Ramos (cell line): ENCODE data around the gene GFOD1.
"Not testable (repeated sequence)": the region's sequence is repeated elsewhere in the genome, so short reads cannot be mapped to it uniquely, and the experiment has no call there.

ENCODE experiments used
- in situ Hi-C: fragments of 300-500 bp; cut with MboI; formaldehyde crosslinking; loops from one replicate; pipeline ENCODE4 v1.14.3; 2022; ENCODE audit warnings: low sequenced_read_pairs; ENCODE audit not compliant: unreplicated experiment

Gene GFOD1

DNA sequence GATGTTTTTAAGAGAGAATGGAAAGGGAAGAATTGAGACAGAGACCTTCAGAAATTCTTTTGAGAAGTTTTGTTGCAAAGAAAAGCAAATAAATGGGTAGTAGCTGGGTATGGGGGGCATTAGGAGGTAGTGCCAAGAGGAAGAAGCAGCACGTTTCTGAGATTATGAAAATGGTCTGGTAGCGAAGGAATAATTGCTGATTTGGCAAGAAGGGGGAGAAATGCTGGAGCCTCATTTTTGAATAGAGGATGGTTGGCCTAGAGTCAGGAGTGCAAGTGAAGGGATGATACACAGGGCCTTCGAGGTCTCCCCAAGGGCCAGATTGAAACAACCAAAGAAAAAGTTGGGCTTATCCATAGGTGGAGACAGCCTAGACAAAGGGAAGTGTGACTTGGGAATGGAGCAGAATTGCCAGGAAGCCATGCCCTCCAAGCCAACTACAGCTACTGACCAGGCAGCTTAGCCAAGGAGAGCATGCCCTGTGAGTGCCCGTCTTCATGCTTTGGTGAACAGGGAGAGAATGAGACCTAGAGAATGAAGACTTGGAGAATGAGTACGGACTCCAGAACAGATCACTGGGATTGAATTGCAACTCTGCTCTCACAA, 144.9 kb downstream of the GFOD1 start:
- in situ Hi-C loops = no loop called here

DNA sequence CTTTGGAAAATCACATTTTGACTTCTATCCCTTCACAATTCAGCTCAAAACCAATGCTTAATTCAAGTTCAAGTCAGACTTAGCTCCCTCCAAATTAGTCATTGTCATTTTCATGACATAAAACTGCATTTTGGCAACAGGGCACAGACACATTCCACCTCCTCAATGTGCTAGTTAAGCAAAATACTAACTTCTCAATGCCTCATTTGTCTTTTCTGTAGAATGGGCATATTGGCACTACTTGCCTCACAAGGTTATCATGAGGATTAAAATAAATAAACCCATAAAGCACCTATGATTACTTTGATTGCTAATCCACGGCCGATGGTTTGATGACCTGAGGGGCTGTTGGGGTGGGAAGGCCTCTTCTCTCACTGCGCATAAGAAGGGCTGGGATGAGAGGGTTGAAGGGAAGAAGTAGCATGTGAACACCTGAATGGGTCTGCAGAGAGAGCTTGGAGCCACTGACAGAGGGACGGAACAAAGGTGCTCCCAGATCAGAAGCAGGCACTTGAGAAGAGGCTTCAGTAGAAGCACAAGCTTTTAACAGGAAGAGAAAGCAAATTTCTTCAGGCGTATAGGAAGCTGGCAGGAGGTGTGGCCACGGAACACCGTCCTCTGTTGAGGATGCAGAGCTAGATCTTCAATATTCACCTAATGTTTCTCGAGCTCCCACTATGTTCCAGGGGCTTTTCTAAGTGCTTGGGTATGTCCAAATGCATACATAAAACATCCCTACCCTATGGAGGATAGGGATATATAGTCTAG, 147.4 kb downstream of the GFOD1 start:
- in situ Hi-C loops = loop anchor here (5.0 to 10.0 kb wide), 2 partner anchors 192 to 435 kb away; no protein-coding TSS in a partner anchor

DNA sequence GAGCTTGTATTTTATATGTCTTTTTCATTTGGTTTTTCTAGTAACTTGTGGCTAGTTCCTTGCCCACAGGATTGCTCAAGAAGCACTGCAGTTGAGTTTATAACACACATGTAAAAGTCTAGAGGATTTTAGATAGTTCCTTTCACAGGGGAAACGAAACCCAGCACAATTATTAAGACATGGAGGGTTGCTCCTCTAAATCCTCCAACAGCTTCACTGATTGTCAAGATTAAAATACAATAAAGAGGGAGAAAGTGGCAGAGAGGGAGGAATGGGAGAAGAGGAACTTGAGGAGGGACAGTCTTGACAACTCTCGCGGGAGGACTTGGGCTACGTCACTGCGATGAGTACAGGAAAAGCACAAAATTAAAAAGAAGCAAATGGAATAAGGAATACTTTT, 149.4 kb downstream of the GFOD1 start:
- in situ Hi-C loops = loop anchor here (5.0 to 10.0 kb wide), 2 partner anchors 194 to 433 kb away; no protein-coding TSS in a partner anchor

DNA sequence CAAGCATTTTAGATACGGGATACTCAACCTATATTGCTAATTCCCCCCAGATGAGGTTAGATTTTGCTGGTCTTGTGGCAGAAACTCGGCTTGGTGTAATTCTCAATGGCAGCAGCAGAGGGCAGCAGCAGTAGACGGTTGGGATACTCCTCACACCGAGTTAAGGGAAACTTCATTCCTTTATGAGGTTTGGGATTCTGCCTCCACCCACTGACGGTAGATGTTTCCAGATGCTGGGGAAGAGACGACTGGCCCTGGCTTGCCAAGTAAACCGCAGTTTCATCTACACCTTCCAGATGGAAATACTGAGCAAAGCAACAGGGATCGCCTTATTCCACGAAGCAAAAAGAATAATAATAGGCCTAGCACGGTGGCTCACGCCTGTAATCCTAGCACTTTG, 150.8 kb downstream of the GFOD1 start:
- in situ Hi-C loops = loop anchor here (5.0 to 10.0 kb wide), 2 partner anchors 196 to 432 kb away; no protein-coding TSS in a partner anchor

DNA sequence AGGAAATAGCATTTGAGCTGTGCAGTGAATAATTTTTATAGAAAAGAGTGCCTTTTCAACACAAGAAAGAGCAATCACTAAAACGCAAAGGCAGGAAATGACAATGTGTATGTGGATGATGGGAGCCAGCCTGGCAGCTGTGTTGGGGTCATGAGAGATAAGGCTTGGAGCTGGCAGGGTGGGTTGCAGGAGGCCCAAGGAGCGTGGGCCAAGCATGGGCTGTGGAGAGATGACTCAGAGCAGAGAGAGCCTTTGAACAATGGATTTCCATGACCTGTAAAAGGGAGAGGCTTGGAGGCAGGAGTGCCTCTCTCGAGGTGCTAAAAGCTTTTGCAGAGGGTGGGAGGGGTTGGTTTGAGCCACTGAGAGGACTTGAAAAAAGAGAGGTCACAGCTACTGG, 152.4 kb downstream of the GFOD1 start:
- in situ Hi-C loops = loop anchor here (5.0 to 10.0 kb wide), 3 partner anchors 138 to 430 kb away; no protein-coding TSS in a partner anchor

DNA sequence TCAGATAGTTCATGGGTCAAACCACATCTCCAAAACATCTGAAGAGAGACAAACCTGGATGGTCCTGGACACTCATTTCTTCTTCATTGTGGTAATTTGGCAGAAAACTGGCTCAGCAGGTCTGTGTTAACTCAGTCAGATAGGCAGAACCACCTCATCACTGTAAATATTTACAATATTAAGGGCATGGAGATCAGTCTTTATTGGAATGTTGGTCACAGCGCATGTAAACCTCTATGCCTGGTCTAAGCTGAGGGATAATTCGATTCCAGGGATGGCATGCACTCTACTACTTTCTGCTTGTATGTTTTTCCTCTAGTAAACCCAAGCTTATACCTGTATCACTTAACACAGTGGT, 155.1 kb downstream of the GFOD1 start:
- in situ Hi-C loops = loop anchor here (5.0 to 10.0 kb wide), 2 partner anchors 135 to 428 kb away; no protein-coding TSS in a partner anchor

DNA sequence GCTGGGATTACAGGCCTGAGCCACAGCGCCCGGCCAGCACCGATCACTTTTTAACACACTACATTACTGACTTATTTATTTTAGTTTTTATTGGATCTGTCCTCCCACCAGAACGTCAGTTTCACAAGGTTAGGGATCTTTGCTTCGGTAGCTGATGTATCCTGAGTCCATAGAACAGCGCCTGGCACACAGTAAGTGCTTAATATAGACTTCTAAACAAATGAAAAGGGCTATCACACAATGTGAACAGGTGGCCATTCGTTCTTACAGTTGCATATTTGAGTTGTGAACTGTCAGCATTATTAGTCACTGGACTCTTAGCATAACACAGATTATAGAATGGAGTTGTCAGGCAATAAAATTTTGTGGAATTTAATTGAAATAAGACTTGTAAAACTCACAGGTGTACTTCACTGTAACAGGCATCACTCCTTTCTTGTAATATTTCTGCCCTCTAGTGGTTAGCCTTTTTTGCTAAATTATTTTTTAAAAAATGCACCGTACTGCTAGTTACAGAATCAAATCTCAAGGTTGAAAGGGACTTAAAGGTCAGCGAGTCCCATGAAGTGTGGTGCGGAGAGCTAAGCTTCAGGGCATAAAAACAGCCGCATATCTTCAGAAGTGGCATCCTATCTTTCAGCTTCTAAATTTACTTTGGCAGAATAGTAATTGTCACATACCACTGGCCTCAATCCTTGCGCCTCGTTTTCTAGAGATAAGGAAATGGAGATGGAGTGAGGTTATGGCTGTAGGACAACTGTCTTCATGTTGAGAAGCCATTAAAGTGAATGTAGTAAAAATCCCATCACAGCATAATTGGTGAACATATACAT, 155.7 kb downstream of the GFOD1 start:
- in situ Hi-C loops = loop anchor here (5.0 to 10.0 kb wide), 2 partner anchors 134 to 427 kb away; no protein-coding TSS in a partner anchor

DNA sequence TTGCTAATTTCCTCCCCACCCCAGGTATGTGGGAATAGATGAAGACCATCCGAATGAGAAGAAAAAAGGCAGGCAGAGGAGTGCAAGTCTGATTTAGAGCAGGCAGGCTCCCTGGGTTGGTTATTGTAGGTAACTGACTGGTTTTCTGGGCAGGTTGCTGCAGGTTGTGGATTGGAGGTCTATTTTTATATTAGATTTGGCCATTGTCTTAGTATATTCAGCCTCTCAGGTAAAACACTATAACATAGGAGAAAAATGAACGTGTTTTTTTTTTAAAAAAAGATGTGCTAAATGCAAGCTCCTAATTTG, 158.6 kb downstream of the GFOD1 start:
- in situ Hi-C loops = no loop called here

DNA sequence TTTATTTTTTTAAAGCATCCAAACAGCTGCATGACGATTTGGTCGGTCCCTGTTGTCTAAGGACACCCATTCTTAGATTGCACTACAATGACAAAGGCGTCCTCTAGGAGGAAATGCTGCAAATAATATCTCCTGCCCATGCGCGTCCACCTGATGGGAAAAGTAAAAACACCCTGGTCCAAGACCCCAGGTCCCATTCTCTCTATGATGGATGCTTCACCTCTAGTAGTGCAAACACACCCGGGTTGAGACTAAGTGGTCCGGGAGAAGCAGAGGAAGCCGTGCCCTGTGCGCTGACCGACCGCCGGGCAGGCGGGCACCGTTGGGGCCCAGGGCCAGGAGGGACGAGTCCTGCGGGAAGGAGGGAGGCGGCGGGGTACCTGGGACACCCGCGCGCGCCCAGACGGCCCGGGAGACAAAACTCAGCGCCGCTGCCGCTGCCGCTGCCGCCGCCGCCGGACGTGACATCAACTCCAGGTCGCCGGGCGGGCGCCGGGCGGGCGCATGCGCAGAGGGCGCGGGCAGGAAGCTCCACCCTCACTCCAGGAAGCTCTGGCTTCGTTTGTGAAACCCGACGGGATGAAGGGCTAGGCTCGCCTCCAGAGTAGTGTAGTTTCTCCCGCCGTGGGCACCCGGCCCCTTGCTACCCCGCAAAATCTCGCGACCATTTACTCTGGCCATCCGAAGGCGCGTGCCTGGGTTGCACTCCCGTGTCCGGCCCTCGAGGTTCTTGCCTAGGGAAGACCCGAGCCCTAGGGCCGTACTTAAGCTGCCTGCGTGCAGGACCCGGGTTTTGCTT, 159.1 kb downstream of the GFOD1 start, which contains the start of gene TBC1D7:
TBC1D7 (minus strand) TSS at position 462 of the 799 bp plus-strand sequence. CDS start 1,639 bp downstream, outside the sequence.
- in situ Hi-C loops = no loop called here

DNA sequence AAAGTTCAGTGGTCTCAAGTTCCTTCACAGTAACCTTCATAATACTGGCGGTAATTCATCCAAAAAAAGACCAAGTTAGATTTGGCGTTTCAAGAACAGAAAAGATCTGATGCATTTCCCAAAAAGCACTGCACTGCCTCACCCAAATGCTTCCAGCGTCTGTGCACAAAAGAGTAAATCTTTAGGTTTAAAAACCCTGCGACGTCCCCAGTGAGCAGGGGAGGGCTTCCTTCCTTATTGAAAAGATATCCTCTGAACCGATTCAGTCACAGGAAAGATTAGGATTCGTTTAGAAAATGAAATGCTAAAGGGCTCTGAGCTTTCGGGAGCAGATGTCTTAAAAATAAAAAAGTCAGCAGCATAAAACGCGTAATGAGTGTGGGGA, 159.7 kb downstream of the GFOD1 start:
- in situ Hi-C loops = no loop called here

DNA sequence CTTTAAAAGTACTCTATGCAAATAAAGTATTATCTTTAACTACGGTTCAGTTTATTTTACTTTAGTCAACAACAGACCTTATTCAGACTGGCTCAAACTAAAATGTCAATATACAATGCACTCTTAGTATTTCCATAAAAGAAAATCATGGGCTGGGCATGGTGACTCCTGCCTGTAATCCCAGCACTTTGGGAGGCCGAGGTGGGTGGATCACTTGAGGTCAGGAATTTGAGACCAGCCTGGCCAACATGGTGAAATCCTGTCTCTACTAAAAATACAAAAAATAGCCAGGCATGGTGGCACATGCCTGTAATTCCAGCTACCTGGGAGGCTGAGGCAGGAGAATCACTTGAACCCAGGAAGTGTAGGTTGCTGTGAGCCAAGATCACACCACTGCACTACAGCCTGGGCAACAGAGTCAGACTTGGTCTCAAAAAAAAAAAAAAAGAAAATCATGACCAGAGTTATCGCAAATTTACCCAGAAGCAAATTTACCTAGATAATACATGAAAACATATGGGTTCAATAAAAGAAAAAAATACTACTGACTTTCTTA, 161.3 kb downstream of the GFOD1 start:
- in situ Hi-C loops = not testable (repeated sequence)

DNA sequence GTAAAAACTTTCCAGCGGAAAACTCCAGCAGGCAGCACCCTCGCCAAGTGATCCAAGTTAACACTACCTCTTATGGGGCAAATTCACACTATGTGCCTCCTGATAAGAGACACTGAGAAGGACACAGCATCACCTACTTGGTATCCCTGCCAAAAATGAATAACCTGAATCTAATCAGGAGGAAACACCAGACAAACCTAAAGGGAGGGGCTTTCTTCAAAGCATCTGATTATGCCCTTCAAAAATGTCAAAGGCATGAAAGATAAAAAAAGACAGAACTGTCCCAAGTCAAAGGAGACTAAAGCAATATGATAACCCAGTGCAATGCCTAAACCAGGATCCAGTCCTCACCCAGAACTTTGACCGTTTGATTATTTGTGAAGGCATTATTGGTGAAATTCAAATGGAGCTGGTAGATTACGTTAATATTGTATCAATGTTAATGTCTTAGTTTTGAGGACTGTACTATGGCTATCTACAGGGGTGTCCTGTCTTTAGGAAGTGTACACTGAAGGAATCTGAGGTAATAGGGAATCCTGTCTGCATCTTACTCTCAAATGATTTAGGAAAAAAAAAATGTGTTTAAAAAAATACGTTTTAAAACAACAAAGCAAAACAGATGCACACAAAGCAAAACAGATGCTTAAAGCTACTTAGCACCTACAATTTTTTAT, 167.4 kb downstream of the GFOD1 start:
- in situ Hi-C loops = no loop called here

DNA sequence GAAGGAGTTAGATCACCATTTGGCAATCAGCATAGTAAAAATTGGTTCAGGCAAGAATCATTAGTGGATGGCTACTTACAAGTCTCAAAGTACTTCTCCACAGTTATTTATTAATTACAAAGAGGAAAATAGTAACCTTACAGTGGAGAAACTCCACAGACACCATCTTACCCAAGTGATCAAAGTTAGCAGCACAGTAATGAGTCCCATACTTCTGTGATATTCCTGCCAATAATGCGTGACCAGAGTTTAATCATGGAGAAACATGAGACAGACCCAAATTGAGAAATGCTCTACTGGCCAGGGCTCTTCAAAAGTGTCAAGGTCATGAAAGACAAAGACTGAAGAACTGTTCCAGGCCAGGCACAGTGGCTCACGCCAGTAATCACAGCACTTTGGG, 168.6 kb downstream of the GFOD1 start:
- in situ Hi-C loops = no loop called here

DNA sequence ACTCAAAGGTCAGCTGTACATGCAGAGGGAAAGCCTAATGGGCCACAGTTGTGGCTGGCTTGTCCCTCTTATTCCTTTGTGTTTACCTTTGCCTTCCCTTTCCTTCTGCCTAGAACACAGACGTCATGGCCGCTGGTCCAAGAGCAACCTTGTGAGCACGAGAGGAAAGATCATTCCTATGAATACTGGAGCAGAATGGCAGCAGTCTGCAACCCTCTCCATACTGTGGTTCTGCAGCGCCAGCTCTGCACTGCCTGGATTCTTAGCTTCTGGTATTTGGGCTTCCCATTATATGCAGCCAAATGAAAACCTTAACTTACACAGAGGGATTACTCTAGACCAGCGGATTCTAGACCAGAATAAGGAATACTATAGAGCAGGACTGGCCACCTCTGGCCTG, 171.5 kb downstream of the GFOD1 start:
- in situ Hi-C loops = no loop called here

DNA sequence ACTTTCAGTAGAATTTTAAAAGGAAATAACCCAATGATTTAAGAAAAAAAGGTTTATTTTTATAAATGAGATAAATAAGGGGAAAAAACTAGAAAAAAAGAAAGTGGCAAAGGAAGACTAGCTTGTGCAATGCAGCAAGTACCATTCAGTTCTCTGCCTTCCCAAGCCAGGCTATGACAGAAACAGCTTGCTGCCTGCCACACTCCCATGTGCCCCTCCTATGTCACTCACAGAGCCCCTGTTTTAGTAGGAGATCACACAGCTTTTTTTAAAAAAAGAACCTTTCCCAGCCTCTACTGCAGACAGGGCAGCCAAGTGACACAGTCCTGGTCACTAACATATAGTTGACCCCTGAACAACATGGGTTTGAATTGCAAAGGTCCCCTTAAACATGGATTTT, 172.6 kb downstream of the GFOD1 start:
- in situ Hi-C loops = no loop called here

DNA sequence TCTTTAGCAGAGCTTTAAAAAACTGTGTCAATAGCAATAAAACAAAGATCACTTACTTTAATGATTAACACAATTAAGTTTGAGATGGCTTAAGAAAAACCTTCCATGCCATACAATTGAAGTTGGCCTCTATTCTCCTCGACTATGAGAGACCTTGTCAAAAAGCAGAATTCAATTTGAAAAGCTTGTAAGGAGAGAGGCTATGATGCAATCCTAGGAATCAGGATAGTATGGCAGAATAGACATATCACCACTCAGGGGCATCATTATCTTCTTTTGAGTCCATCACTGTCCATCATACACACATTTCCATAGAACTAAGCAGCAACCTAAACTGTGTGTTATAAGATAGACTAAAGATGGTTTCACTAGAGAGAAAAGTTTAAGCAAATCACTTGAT, 176.2 kb downstream of the GFOD1 start:
- in situ Hi-C loops = no loop called here

DNA sequence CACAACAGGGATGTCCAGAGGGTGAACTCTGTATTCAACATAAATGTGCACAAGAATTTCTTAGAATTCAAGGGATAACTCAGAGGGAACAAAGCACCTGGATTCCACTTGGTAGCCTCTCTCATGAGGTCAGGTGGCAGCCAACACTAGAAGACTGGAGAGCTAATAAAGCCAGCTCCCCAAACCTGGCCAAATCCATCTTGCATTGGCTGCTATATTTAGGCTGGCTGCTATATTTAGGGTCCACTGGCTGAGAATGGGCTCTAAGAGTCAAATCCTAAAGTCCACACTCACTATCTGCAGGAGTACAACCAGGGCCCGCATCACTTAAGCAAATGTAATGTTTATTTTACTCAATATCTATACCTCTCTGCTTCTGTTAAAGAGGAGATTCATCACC, 179.1 kb downstream of the GFOD1 start:
- in situ Hi-C loops = no loop called here
